Measurements from ENCODE around the gene INHBB. TPM values are rescaled to one million over a fixed set of nuclear protein-coding genes. Genes with fewer than 3 reads are reported as not detected.

The INHBB gene
- polyA plus RNA-seq, 3 donors = 0.08 TPM; not detected in 2

GRCh38 chr2:120321721-120322284 is 24.1 kb upstream of the INHBB start:
- no peak overlapping the region for H3K9ac ChIP-seq (ENCODE audit: insufficient read depth, low read length, poor library complexity, severe bottlenecking)
- Mint-ChIP-seq H3K36me3 (no peaks in the 10 kb centered on the region), H3K4me1 (peaks cover 12% of the 10 kb centered on the region), H3K27me3 (ENCODE audit: low read depth in 3 of 3) (peaks cover 4 to 13% (median 7%) of the 10 kb centered on the region in 3 donors), H3K9me3 (peaks cover 0 to 2% (median 0%) of the 10 kb centered on the region in 7 donors), H3K4me3 (no peak overlapping the region), H3K27ac (no peak overlapping the region)
- no peaks in the 10 kb centered on the region for H3K4me1 ChIP-seq (ENCODE audit: control insufficient read depth in 1 of 2, insufficient read depth in 2 of 2, low read length in 2 of 2)
- H3K4me3 ChIP-seq (replicated peaks in 1 of 3; ENCODE audit: low read depth in 2 of 3, low read length in 3 of 3) = no peak overlapping the region
- H4K20me1 ChIP-seq (ENCODE audit: insufficient read depth, low read length) = no peaks in the 10 kb centered on the region
- H3K27me3 ChIP-seq (ENCODE audit: control insufficient read depth in 2 of 2, insufficient read depth in 2 of 2, low read length in 2 of 2) = no peaks in the 10 kb centered on the region
- no peaks in the 10 kb centered on the region for H3K9me3 ChIP-seq (replicated peaks in 1 of 2; ENCODE audit: control insufficient read depth in 1 of 2, insufficient read depth in 1 of 2, low read length in 2 of 2)
- intact Hi-C loops (cut with micrococcal nuclease) = no loop called here
- TF ChIP-seq, protein P1, sequence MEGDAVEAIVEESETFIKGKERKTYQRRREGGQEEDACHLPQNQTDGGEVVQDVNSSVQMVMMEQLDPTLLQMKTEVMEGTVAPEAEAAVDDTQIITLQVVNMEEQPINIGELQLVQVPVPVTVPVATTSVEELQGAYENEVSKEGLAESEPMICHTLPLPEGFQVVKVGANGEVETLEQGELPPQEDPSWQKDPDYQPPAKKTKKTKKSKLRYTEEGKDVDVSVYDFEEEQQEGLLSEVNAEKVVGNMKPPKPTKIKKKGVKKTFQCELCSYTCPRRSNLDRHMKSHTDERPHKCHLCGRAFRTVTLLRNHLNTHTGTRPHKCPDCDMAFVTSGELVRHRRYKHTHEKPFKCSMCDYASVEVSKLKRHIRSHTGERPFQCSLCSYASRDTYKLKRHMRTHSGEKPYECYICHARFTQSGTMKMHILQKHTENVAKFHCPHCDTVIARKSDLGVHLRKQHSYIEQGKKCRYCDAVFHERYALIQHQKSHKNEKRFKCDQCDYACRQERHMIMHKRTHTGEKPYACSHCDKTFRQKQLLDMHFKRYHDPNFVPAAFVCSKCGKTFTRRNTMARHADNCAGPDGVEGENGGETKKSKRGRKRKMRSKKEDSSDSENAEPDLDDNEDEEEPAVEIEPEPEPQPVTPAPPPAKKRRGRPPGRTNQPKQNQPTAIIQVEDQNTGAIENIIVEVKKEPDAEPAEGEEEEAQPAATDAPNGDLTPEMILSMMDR (IDR thresholded peaks at IDR 0.05) = no peak
- DNase-seq = no peak
- no peaks in the 10 kb centered on the region for H3K36me3 ChIP-seq (replicated peaks in 1 of 2; ENCODE audit: control insufficient read depth in 1 of 2, insufficient read depth in 2 of 2, low read length in 2 of 2)
- H3K27ac ChIP-seq (ENCODE audit: low read depth in 1 of 2, low read length in 2 of 2) = no peak overlapping the region
- no peak overlapping the region for H2AFZ ChIP-seq (ENCODE audit: insufficient read depth, low read depth, low read length, poor library complexity, severe bottlenecking)
- no peak overlapping the region for H3K4me2 ChIP-seq (replicated peaks; ENCODE audit: extremely low read depth, low read length, poor library complexity, severe bottlenecking)
- H3K79me2 ChIP-seq (ENCODE audit: insufficient read depth, low read length) = no peaks in the 10 kb centered on the region
- 85% methylated on average over 7 of the region's 10 CpGs for WGBS (ENCODE audit: insufficient coverage)

DNA sequence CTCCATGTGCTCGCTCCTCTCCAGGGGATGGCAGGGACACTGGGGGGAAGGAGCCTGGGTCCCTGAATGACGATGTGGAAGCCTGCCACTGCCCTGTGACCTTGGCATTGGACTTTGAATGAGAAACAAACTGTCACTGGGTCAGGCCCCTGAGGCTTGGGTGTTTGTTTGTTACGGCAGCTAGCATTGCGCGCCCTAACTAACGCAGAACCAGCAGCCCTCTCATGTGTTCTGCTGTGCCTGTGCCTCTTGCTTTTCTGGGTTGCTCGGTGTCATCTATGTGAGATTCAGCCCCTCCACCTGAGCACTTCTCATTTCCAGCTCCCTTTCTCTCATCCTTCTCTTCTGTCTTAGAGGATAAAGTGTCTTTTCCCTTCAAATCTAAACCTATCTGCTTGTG is 23.6 kb upstream of the INHBB start:
- peaks cover 0 to 2% (median 0%) of the 10 kb centered on the region in 7 donors for H3K9me3 Mint-ChIP-seq
- H3K36me3 ChIP-seq (replicated peaks in 1 of 2; ENCODE audit: control insufficient read depth in 1 of 2, insufficient read depth in 2 of 2, low read length in 2 of 2) = no peaks in the 10 kb centered on the region
- peaks cover 4 to 13% (median 7%) of the 10 kb centered on the region in 3 donors for H3K27me3 Mint-ChIP-seq (ENCODE audit: low read depth in 3 of 3)
- H3K4me1 Mint-ChIP-seq = peaks cover 12% of the 10 kb centered on the region
- H2AFZ ChIP-seq (ENCODE audit: insufficient read depth, low read depth, low read length, poor library complexity, severe bottlenecking) = no peak overlapping the region
- H3K79me2 ChIP-seq (ENCODE audit: insufficient read depth, low read length) = no peaks in the 10 kb centered on the region
- H3K27ac ChIP-seq (ENCODE audit: low read depth in 1 of 2, low read length in 2 of 2) = no peak overlapping the region
- H3K4me3 ChIP-seq (replicated peaks in 1 of 3; ENCODE audit: low read depth in 2 of 3, low read length in 3 of 3) = no peak overlapping the region
- H3K9me3 ChIP-seq (replicated peaks in 1 of 2; ENCODE audit: control insufficient read depth in 1 of 2, insufficient read depth in 1 of 2, low read length in 2 of 2) = no peaks in the 10 kb centered on the region
- H3K27me3 ChIP-seq (ENCODE audit: control insufficient read depth in 2 of 2, insufficient read depth in 2 of 2, low read length in 2 of 2) = no peaks in the 10 kb centered on the region
- TF ChIP-seq, protein P1 (IDR thresholded peaks at IDR 0.05) = no peak
- H3K27ac Mint-ChIP-seq = no peak overlapping the region
- no peak overlapping the region for H3K4me2 ChIP-seq (replicated peaks; ENCODE audit: extremely low read depth, low read length, poor library complexity, severe bottlenecking)
- H4K20me1 ChIP-seq (ENCODE audit: insufficient read depth, low read length) = no peaks in the 10 kb centered on the region
- intact Hi-C loops (cut with micrococcal nuclease) = no loop called here
- no peak for DNase-seq
- H3K9ac ChIP-seq (ENCODE audit: insufficient read depth, low read length, poor library complexity, severe bottlenecking) = no peak overlapping the region
- WGBS (ENCODE audit: insufficient coverage) = 98% methylated on average over 6 of the region's 7 CpGs
- H3K4me1 ChIP-seq (ENCODE audit: control insufficient read depth in 1 of 2, insufficient read depth in 2 of 2, low read length in 2 of 2) = no peaks in the 10 kb centered on the region
- no peak overlapping the region for H3K4me3 Mint-ChIP-seq
- no peaks in the 10 kb centered on the region for H3K36me3 Mint-ChIP-seq

All from CD14-positive monocyte (primary cell).